NCI-H2227 (cell line): ENCODE measurements around the gene SENP3.

Source experiments
- DNase-seq: peaks from one replicate; lab custom pipeline; 2025; ENCODE audit not compliant: unreplicated experiment; lab: John Stamatoyannopoulos, UW

The SENP3 gene

GRCh38 chr17:7561589-7562207 lies at the start of gene SENP3:
Gene SENP3, plus strand, starts transcription at chr17:7561919. Its CDS starts 1,158 bp downstream, at chr17:7563077.
- DNase-seq, result peak; percentile 93

- DNase-seq, result no peak
Observed at GRCh38 chr17:7512105-7512504, 49.6 kb upstream of the SENP3 start.

DNA sequence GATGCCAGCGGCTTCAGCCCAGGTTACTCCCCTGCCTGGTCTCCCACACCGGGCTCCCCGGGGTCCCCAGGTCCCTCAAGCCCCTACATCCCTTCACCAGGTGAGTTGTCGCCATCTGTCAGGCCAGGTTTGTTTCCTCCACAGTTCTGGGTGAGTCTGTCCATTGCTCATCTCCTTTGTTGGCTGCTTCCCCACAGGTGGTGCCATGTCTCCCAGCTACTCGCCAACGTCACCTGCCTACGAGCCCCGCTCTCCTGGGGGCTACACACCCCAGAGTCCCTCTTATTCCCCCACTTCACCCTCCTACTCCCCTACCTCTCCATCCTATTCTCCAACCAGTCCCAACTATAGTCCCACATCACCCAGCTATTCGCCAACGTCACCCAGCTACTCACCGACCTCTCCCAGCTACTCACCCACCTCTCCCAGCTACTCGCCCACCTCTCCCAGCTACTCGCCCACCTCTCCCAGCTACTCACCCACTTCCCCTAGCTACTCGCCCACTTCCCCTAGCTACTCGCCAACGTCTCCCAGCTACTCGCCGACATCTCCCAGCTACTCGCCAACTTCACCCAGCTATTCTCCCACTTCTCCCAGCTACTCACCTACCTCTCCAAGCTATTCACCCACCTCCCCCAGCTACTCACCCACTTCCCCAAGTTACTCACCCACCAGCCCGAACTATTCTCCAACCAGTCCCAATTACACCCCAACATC lies 48.7 kb upstream of the SENP3 start:
- DNase-seq, result no peak

DNA sequence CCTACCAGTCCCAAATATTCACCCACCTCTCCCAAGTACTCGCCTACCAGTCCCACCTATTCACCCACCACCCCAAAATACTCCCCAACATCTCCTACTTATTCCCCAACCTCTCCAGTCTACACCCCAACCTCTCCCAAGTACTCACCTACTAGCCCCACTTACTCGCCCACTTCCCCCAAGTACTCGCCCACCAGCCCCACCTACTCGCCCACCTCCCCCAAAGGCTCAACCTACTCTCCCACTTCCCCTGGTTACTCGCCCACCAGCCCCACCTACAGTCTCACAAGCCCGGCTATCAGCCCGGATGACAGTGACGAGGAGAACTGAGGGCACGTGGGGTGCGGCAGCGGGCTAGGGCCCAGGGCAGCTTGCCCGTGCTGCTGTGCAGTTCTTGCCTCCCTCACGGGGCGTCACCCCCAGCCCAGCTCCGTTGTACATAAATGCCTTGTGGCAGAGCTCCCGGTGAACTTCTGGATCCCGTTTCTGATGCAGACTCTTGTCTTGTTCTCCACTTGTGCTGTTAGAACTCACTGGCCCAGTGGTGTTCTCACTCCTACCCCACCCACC lies 47.8 kb upstream of the SENP3 start:
- no peak for DNase-seq

- DNase-seq, result no peak
Observed at GRCh38 chr17:7515911-7516610, 45.7 kb upstream of the SENP3 start.

DNA sequence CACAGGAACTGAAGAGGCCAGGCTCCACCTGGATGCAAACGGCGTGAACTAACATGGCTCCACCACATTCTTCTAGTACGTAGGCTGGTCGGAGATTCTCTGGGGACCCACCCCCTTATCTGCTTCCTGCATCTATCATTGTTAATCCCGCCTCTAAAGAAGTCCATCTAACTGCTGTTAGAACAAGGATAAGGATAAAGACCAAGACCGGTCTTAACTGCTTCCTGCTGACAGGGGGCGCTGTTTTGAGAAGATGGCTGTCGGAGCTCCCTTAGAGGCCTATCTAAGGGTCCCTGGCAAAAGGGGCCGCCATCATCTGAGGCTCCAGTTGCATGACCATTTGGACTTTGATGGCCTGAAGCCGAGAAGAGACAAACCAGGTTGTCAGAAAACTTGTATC lies 38.7 kb upstream of the SENP3 start:
- DNase-seq, result no peak

DNA sequence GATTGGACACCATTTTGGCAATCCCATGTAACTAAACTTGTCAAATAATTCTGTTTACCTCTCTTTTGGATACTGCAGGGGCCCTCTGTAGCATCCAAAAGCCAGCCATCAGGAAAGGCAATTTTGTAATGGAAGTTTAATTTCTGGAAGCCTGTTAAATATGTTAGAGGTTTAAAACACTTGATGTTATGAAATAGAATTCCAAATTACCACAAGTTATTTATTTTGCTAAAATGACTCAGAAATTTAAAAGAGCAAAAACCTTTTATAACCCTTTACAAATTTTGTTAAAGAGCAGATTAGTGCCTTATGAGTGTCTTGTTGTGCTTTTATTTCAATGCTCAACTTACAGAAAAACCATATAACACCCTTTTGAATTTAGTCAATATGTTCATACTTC lies 32.9 kb upstream of the SENP3 start:
- no peak for DNase-seq

GRCh38 chr17:7530023-7530900 lies 31.5 kb upstream of the SENP3 start:
- no peak for DNase-seq

DNA sequence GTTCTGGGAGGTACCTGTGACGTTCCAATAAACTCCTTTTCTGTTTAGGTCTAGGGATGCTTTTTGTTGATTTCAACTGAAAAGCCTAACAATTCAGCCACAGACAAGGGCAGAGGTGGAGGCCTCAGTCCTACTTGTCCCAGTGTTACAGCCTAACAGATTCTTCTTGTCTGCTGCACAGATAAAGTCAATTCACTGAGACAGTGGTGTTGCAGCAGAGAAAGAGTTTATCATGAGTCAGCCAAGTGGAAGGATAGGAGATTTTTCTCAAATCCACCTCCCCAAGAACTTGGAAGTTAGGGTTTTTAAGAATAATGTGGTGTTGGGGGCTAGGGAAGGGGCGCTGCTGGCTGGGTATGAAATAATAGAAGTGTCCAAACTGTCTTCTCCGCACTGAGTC lies 23.7 kb upstream of the SENP3 start:
- no peak for DNase-seq

- no peak for DNase-seq
Observed at GRCh38 chr17:7538891-7539545, 22.7 kb upstream of the SENP3 start.

DNA sequence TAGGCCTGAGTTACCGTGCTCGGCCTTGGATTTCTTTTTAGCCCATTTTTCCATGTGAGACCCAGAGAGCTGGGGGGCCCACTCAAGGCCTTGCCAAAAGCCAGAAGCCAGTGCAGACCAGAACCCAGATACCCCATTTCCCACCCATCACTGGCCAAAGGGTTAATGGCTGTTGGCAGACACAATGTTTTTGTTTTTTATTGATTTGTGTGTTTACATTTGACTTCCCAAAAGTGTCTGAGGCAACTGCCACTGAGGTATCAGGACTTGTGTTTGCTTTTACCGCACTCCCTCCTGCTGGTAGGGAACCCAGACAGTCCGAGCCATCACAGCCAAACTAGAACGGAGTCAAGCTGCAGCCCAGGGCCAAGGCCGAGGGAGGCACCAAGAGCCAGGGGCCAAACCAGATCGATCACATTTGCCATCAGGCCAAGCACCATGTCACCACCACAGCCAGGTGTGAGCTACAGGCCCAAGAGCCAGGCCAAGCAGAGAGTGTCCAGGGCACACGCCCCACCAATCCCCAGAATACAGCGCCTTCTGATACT lies 20.6 kb upstream of the SENP3 start:
- DNase-seq, result no peak

DNA sequence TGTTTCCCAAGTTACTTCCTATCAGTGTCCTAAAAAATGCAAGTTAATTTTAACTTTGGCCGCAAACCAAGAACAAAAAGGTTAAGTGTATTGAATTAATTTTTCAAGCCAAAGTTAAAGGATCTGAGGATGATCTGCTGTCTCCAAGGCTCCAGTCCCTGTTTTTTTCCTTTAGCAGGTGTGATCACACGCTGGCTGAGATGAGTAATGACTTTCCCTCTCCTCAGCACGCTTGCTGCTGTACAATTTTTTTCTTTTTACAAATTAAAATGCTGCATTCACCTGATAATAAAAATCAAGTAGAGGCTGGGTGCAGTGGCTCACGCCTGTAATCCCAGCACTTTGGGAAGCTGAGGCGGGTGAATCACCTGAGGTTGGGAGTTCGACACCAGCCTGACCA lies 16.8 kb upstream of the SENP3 start:
- no peak for DNase-seq

- DNase-seq, result peak; percentile 30
Observed at GRCh38 chr17:7548585-7549400, 12.9 kb upstream of the SENP3 start, which contains the start of gene TNFSF12. Gene TNFSF12, plus strand, starts transcription at chr17:7549058. Its CDS starts 96 bp downstream, at chr17:7549154.

- DNase-seq, result no peak
Observed at GRCh38 chr17:7549401-7550055, 12.2 kb upstream of the SENP3 start.

DNA sequence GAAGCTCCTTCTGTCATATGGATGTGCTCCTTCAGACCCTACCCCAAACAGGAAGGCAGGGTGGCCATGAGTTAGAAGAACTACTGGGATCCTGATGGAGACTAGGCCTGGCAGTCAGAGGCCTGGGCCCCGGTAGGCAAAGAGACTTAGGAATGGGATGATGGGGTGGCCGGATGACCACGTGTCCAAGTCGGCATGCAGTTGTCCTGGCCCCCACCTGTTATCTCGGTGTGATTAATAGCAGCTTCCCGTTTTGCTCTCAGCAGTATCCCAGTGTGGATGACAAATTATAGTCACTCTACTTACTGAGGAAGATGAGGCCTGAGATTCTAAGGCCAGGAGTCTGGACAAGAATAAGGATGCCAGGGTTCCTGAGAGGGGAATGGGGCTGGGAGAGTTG lies 11.4 kb upstream of the SENP3 start:
- no peak for DNase-seq

- no peak for DNase-seq
Observed at GRCh38 chr17:7551396-7551795, 10.3 kb upstream of the SENP3 start.

- no peak for DNase-seq
Observed at GRCh38 chr17:7552621-7553051, 9.1 kb upstream of the SENP3 start.

- DNase-seq, result no peak
Observed at GRCh38 chr17:7553356-7553755, 8.4 kb upstream of the SENP3 start.
